ENCODE results near the gene ART5.

The ART5 gene

DNA sequence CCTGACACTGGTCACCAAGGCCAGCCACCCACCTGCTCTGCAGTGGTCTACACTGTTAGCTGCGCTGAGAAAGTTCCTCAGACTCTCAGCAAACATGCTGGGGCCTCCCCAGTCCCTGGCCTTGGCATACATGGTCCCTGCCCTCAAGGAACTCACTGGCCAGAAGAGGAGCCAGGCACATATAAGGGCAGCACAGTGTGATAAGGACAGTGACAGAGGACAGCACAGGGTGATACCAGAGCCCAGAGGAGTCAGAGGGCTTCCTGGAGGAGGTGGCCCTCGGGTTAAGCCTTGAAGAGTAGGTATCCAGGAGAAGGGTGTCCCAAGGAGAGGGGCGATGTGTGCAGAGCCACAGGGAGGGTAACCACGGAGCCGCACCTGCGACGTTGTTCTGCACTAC, 3.8 kb upstream of the ART5 start:
- TF ChIP-seq, protein P1, sequence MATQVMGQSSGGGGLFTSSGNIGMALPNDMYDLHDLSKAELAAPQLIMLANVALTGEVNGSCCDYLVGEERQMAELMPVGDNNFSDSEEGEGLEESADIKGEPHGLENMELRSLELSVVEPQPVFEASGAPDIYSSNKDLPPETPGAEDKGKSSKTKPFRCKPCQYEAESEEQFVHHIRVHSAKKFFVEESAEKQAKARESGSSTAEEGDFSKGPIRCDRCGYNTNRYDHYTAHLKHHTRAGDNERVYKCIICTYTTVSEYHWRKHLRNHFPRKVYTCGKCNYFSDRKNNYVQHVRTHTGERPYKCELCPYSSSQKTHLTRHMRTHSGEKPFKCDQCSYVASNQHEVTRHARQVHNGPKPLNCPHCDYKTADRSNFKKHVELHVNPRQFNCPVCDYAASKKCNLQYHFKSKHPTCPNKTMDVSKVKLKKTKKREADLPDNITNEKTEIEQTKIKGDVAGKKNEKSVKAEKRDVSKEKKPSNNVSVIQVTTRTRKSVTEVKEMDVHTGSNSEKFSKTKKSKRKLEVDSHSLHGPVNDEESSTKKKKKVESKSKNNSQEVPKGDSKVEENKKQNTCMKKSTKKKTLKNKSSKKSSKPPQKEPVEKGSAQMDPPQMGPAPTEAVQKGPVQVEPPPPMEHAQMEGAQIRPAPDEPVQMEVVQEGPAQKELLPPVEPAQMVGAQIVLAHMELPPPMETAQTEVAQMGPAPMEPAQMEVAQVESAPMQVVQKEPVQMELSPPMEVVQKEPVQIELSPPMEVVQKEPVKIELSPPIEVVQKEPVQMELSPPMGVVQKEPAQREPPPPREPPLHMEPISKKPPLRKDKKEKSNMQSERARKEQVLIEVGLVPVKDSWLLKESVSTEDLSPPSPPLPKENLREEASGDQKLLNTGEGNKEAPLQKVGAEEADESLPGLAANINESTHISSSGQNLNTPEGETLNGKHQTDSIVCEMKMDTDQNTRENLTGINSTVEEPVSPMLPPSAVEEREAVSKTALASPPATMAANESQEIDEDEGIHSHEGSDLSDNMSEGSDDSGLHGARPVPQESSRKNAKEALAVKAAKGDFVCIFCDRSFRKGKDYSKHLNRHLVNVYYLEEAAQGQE (IDR thresholded peaks at IDR 0.05; ENCODE audit: low read depth), result no peak
- TF ChIP-seq, protein P2, sequence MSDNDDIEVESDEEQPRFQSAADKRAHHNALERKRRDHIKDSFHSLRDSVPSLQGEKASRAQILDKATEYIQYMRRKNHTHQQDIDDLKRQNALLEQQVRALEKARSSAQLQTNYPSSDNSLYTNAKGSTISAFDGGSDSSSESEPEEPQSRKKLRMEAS (IDR thresholded peaks at IDR 0.05), result no peak
- TF ChIP-seq ZBTB7A (IDR thresholded peaks at IDR 0.05; ENCODE audit: low read depth) (no peak), EGR1 (IDR thresholded peaks at IDR 0.05) (no peak), TCF12 (IDR thresholded peaks at IDR 0.05; ENCODE audit: low read depth) (no peak), CREB1 (IDR thresholded peaks at IDR 0.05; ENCODE audit: low read depth) (no peak)

DNA sequence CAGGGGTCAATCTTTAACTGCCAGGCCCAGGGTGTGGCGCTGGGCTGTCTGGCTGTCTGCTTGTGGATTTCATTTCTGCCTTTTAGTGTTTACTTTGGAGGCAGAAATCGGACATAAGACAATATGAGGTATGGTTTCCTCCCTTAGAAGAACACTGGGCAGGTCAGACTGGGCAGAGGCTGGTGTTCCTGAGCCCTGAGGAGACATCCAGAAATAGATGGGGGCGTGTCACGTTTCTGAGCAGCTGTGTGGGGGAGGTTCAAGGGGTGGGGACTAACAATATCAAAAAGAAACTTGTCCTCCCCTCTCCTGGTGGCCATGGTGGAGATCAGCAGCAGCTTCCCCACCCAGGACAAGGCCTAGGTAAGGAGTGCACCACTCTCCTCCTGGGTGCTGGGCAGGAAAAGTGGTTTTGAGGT, 3.0 kb upstream of the ART5 start, which contains the start of gene ART1:
TSS of gene ART1 (plus strand) at position 312 of the 419 bp plus-strand sequence. CDS start 14,086 bp downstream, outside the sequence.
- TF ChIP-seq CREB1 (IDR thresholded peaks at IDR 0.05; ENCODE audit: low read depth) (no peak), NFIC (IDR thresholded peaks at IDR 0.05) (no peak), YY1 (IDR thresholded peaks at IDR 0.05; ENCODE audit: low read depth) (no peak), TCF12 (IDR thresholded peaks at IDR 0.05; ENCODE audit: low read depth) (no peak), ZBTB7A (IDR thresholded peaks at IDR 0.05; ENCODE audit: low read depth) (no peak), FOXM1 (IDR thresholded peaks at IDR 0.05; ENCODE audit: borderline replicate concordance, low read depth) (no peak), CEBPB (IDR thresholded peaks at IDR 0.05) (no peak), EGR1 (IDR thresholded peaks at IDR 0.05) (no peak), RAD21 (IDR thresholded peaks at IDR 0.05; ENCODE audit: low read depth) (no peak)
- TF ChIP-seq, protein P1 (IDR thresholded peaks at IDR 0.05; ENCODE audit: low read depth), result no peak
- TF ChIP-seq, protein P2 (IDR thresholded peaks at IDR 0.05), result no peak

DNA sequence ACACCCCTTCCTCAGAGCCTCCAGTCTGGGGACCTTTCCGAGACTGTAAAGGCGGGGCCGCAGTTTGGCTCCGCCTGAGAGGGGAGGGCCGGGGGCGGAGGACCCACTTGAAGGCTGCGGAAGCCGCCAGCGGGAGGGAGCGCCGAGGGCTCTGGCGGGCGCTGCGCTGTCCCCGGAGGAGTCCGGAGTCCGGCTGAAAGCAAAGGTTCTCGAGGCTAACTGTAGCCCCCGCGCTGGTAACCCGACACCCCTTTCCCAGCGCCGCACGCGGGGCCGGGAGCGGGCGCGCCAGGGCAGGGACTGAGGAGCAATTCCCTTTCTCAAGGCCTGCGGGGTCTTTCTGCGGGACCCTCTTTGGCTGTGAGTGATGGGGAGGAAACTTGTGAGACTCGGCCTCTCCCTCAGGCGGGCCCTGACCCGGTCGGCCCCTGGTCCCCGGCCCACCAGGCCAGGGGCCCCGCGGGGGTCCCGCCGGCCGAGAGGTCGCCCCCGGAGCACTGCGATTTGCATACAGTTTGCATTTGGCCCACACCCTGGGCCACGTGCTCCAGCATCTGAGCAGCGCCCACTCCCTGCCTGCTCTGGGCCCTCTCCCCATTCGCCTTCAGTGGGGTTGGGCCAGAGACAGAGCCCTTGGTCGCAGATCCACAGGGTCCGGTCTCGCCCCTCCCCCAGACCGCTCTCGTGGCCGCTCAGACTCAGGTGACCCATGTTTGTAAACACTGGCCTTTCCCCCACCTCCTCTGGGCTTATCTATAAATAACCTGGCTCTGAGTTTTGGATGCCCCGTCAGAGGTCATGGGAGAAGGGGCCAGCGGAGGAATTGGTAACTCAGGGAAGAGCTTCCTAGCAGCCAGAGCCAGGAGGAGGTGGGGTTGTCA, 519 bp upstream of the ART5 start:
- TF ChIP-seq USF1 (IDR thresholded peaks at IDR 0.05), result peak; percentile 83
- no peak for TF ChIP-seq RAD21 (IDR thresholded peaks at IDR 0.05; ENCODE audit: low read depth)
- TF ChIP-seq TAF1 (IDR thresholded peaks at IDR 0.05; ENCODE audit: low read depth), result no peak
- TF ChIP-seq, protein P1 (IDR thresholded peaks at IDR 0.05; ENCODE audit: low read depth), result no peak
- no peak for TF ChIP-seq YY1 (IDR thresholded peaks at IDR 0.05; ENCODE audit: low read depth)
- no peak for TF ChIP-seq EGR1 (IDR thresholded peaks at IDR 0.05)
- peak; percentile 97 for TF ChIP-seq ZBTB7A (IDR thresholded peaks at IDR 0.05; ENCODE audit: low read depth)
- TF ChIP-seq, protein P2 (IDR thresholded peaks at IDR 0.05), result peak; percentile 62
- TF ChIP-seq FOXM1 (IDR thresholded peaks at IDR 0.05; ENCODE audit: borderline replicate concordance, low read depth), result no peak
- TF ChIP-seq EP300 (IDR thresholded peaks at IDR 0.05; ENCODE audit: borderline replicate concordance), result no peak

- TF ChIP-seq, protein P1 (IDR thresholded peaks at IDR 0.05; ENCODE audit: low read depth), result no peak
- TF ChIP-seq ZBTB7A (IDR thresholded peaks at IDR 0.05; ENCODE audit: low read depth) (no peak), EGR1 (IDR thresholded peaks at IDR 0.05) (no peak), NFIC (IDR thresholded peaks at IDR 0.05) (no peak), EP300 (IDR thresholded peaks at IDR 0.05; ENCODE audit: borderline replicate concordance) (no peak), FOXM1 (IDR thresholded peaks at IDR 0.05; ENCODE audit: borderline replicate concordance, low read depth) (no peak), USF1 (IDR thresholded peaks at IDR 0.05) (no peak), TEAD4 (IDR thresholded peaks at IDR 0.05) (no peak), TAF1 (IDR thresholded peaks at IDR 0.05; ENCODE audit: low read depth) (no peak), CEBPB (IDR thresholded peaks at IDR 0.05) (no peak), RAD21 (IDR thresholded peaks at IDR 0.05; ENCODE audit: low read depth) (no peak)
- TF ChIP-seq, protein P2 (IDR thresholded peaks at IDR 0.05), result no peak
These were observed 601 bp downstream of the ART5 start for GRCh38 chr11:3641191-3641590.

Measured in Ishikawa (cell line).